Right lung (tissue), 5 donors: ENCODE measurements around the gene ATG2A. TPM values are rescaled to one million over a fixed set of nuclear protein-coding genes. Genes with fewer than 3 reads are reported as not detected.

ENCODE experiments used
- DNase-seq, 2 donors: peaks; one replicate each; pipeline ENCODE4 v3.0.0-alpha.2; 2013
- polyA plus RNA-seq, 5 donors: library from polyadenylated mRNA; unstranded; fragments of 120-200 nt; gene quantifications; one replicate each; pipeline versions ENCODE4 v1.2.1 to v1.2.3, GENCODE V29; 2013; ENCODE audit warnings: inconsistent platforms in 1 of 5, low replicate concordance in 1 of 5; ENCODE audit not compliant: insufficient read length in 5 of 5, insufficient read depth in 1 of 5

Gene ATG2A
- polyA plus RNA-seq, 5 donors = 10.3 to 25.1 (median 15.9) TPM

GRCh38 chr11:64905516-64906313, 11.3 kb downstream of the ATG2A start:
- DNase-seq = no peak

GRCh38 chr11:64903291-64903833, 13.6 kb downstream of the ATG2A start:
- no peak for DNase-seq

GRCh38 chr11:64902102-64902900, 14.7 kb downstream of the ATG2A start:
- DNase-seq = no peak

GRCh38 chr11:64900774-64901173, 16.2 kb downstream of the ATG2A start:
- DNase-seq = no peak

- DNase-seq = no peak
These were observed 16.7 kb downstream of the ATG2A start for GRCh38 chr11:64900263-64900678.

GRCh38 chr11:64898541-64898940, 18.5 kb downstream of the ATG2A start:
- no peak for DNase-seq

GRCh38 chr11:64898076-64898445, 18.9 kb downstream of the ATG2A start:
- no peak for DNase-seq

GRCh38 chr11:64897381-64898075, 19.5 kb downstream of the ATG2A start:
- DNase-seq = no peak

- DNase-seq = no peak
These were observed 20.5 kb downstream of the ATG2A start for GRCh38 chr11:64896448-64897022.

- no peak for DNase-seq
These were observed 22.1 kb downstream of the ATG2A start for GRCh38 chr11:64894812-64895452.

GRCh38 chr11:64894070-64894811, 22.8 kb downstream of the ATG2A start:
- peak; percentile 49 to 58 for DNase-seq

- no peak for DNase-seq
These were observed 23.6 kb downstream of the ATG2A start for GRCh38 chr11:64893194-64894069.

GRCh38 chr11:64892838-64893193, 24.2 kb downstream of the ATG2A start:
- no peak for DNase-seq

GRCh38 chr11:64892411-64892831, 24.6 kb downstream of the ATG2A start:
- DNase-seq = no peak

GRCh38 chr11:64891880-64892279, 25.1 kb downstream of the ATG2A start:
- DNase-seq = no peak

- no peak for DNase-seq
These were observed 25.7 kb downstream of the ATG2A start for GRCh38 chr11:64891215-64891848.

- DNase-seq = no peak
These were observed 26.5 kb downstream of the ATG2A start for GRCh38 chr11:64890522-64890939.

- DNase-seq = no peak
These were observed 28.1 kb downstream of the ATG2A start for GRCh38 chr11:64888729-64889511.
